Fibroblast of villous mesenchyme (primary cell): Measurements from ENCODE around the gene NFE2. TPM values are rescaled to one million over a fixed set of nuclear protein-coding genes. Genes with fewer than 3 reads are reported as not detected.
A peak's percentile ranks its signal among the peaks of the same experiment; 100 is the strongest.

ENCODE experiments used
- DNase-seq: peaks from one replicate; pipeline ENCODE4 v3.0.0-alpha.2; 2010; ENCODE audit warnings: low read depth
- H3K4me3 ChIP-seq: 2 replicates; pipeline ENCODE4 v1.5.1; 2011; ENCODE audit warnings: low read depth, mild to moderate bottlenecking, low read length
- CTCF ChIP-seq: IDR thresholded peaks from 2 replicates; pipeline ENCODE4 v1.5.1; 2012; ENCODE audit warnings: low read depth, mild to moderate bottlenecking, low read length; ENCODE audit not compliant: insufficient read depth
- total RNA-seq: library from RNA; depleted of rRNA; stranded (reverse); fragments of >200 nt; gene quantifications from 2 replicates; pipeline ENCODE4 v1.2.3, GENCODE V29; 2012

The NFE2 gene
- total RNA-seq, 1 donor = 0.43 TPM

GRCh38 chr12:54304187-54304810 lies 3.5 kb upstream of the NFE2 start:
- TF ChIP-seq CTCF = no peak
- peak overlapping the region; percentile 2 for H3K4me3 ChIP-seq
- DNase-seq = peak; percentile 84

GRCh38 chr12:54303640-54304039 lies 2.8 kb upstream of the NFE2 start:
- DNase-seq = no peak
- no peak for TF ChIP-seq CTCF
- H3K4me3 ChIP-seq = no peak overlapping the region

GRCh38 chr12:54301428-54302048 lies 723 bp upstream of the NFE2 start:
- H3K4me3 ChIP-seq = no peak overlapping the region
- no peak for DNase-seq
- TF ChIP-seq CTCF = no peak

DNA sequence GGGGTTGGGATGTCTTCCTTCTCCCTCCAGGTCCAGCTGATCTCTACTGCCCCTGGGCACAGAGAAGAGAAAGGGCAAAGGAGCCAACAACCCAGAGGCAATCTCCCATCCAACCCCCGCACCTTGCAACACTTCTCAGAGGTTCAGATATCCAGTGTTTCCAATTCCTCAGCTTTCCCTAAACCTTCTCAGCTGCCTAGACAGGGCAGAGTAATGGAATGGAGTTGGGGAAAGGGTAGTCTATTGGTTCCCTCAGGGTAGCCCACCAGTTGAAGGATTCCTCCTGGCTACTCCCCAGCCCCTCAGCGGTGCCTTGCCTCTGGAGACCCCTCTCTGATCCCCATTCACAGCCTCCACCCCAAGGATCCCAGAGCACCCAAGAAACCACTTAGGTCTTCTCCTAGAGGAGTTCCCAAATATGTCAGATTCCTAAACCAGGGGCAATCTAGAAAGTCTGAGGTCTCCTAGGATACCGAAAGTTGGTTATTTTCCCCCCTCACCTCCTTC lies 537 bp downstream of the NFE2 start:
- no peak for DNase-seq
- no peak for TF ChIP-seq CTCF
- H3K4me3 ChIP-seq = peak overlapping the region; percentile 42

DNA sequence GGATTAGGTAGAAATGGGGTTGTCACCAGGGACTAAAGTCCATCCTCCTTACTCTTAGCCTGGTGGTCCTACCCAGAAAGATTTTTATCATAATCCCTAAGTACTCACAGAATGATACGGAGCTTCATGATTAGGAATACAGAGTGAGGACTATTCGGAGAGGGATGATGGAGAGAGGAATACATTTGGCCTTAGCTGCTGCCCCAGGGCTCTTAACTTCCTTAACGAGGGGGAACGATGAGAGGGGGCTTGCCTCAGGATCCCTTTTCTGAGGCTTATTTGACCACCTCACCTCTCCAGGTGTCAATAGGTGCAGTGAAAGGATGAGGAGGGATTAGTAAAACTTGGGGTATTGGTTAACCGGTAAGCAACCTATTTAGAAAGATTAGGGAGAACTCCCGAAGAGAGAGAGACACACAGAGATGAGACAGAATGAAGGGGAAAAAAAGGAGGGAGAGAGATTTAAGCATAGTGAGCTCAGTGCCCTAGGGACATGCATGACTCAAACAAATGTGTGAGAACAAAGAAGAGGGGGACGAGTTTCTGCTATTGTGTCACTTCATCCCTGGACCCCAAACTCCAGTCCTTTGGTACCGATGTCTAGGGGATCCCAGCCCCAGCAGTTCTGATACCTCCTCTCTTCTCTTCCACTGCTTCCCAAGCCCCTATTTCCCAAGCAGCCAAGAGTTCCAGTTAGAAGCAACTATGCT lies 1.1 kb downstream of the NFE2 start:
- TF ChIP-seq CTCF = no peak
- DNase-seq = no peak
- H3K4me3 ChIP-seq = no peak overlapping the region

GRCh38 chr12:54298904-54299303 lies 1.9 kb downstream of the NFE2 start:
- no peak for TF ChIP-seq CTCF
- no peak for DNase-seq
- H3K4me3 ChIP-seq = no peak overlapping the region
